Keratinocyte (primary cell): Measurements from ENCODE around the gene ADARB2. TPM values are rescaled to one million over a fixed set of nuclear protein-coding genes. Genes with fewer than 3 reads are reported as not detected.

Experiments
- DNase-seq: peaks from one replicate; pipeline ENCODE4 v3.0.0-alpha.2; 2011; ENCODE audit warnings: low read depth, missing footprints, low spot score
- FAIRE-seq: peaks from 2 replicates; lab custom pipeline; 2011; peaks lifted over from hg19 to GRCh38; lab: Jason Lieb, UNC
- H2AFZ ChIP-seq: 2 replicates; pipeline ENCODE4 v1.6.0; 2012; ENCODE audit warnings: low read length, control low read depth, inconsistent platforms; ENCODE audit not compliant: control insufficient read depth
- H3K27ac ChIP-seq: 2 replicates; pipeline ENCODE4 v1.5.1; 2011; ENCODE audit warnings: low read length; ENCODE audit not compliant: control insufficient read depth, insufficient read depth
- H3K27me3 ChIP-seq: 3 replicates; pipeline ENCODE4 v1.6.0; 2011; ENCODE audit warnings: low read length; ENCODE audit not compliant: control insufficient read depth, insufficient read depth; ENCODE audit errors: extremely low read depth
- H3K36me3 ChIP-seq, 2 experiments: 2 replicates in 1 of 2; 3 replicates in 1 of 2; pipeline ENCODE4 v1.5.1; 2011; ENCODE audit warnings: low read length in 2 of 2, mild to moderate bottlenecking in 1 of 2; ENCODE audit not compliant: control insufficient read depth in 2 of 2, insufficient read depth in 2 of 2; ENCODE audit errors: extremely low read depth in 1 of 2
- H3K4me1 ChIP-seq: 3 replicates; pipeline ENCODE4 v1.5.1; 2011; ENCODE audit warnings: low read length; ENCODE audit not compliant: control insufficient read depth, insufficient read depth; ENCODE audit errors: extremely low read depth
- H3K4me2 ChIP-seq: 3 replicates; pipeline ENCODE4 v1.6.0; 2011; ENCODE audit warnings: low read depth, low read length; ENCODE audit not compliant: control insufficient read depth, insufficient read depth; ENCODE audit errors: extremely low read depth
- H3K4me3 ChIP-seq, 3 experiments: fragments of 200-600 bp in 1 of 3; sonication (generic) in 1 of 3; 2 replicates in 2 of 3; 3 replicates in 1 of 3; pipeline ENCODE4 v1.5.1; 2011 to 2016; ENCODE audit warnings: low read length in 3 of 3, mild to moderate bottlenecking in 3 of 3, control low read depth in 2 of 3, inconsistent platforms in 1 of 3, low read depth in 1 of 3, mixed read lengths in 1 of 3, mixed run types in 1 of 3, moderate library complexity in 1 of 3; ENCODE audit not compliant: control insufficient read depth in 2 of 3, insufficient read depth in 2 of 3; ENCODE audit errors: extremely low read depth in 1 of 3
- H3K79me2 ChIP-seq: 2 replicates; pipeline ENCODE4 v1.6.0; 2012; ENCODE audit warnings: low read length; ENCODE audit not compliant: control insufficient read depth, insufficient read depth
- H3K9ac ChIP-seq: 3 replicates; pipeline ENCODE4 v1.6.0; 2011; ENCODE audit warnings: low read length; ENCODE audit not compliant: control insufficient read depth, insufficient read depth; ENCODE audit errors: extremely low read depth
- H3K9me1 ChIP-seq: 3 replicates; pipeline ENCODE4 v1.6.0; 2011; ENCODE audit warnings: low read length; ENCODE audit not compliant: control insufficient read depth, insufficient read depth; ENCODE audit errors: extremely low read depth
- H3K9me3 ChIP-seq: 2 replicates; pipeline ENCODE4 v1.5.1; 2012; ENCODE audit warnings: low read depth, low read length; ENCODE audit not compliant: control insufficient read depth
- H4K20me1 ChIP-seq: 3 replicates; pipeline ENCODE4 v1.6.0; 2011; ENCODE audit warnings: low read length; ENCODE audit not compliant: control insufficient read depth, insufficient read depth; ENCODE audit errors: extremely low read depth
- CTCF ChIP-seq, 3 experiments: IDR thresholded peaks in 1 of 3; conservative IDR thresholded peaks in 1 of 3; optimal IDR thresholded peaks in 1 of 3; 2 replicates in 2 of 3; 3 replicates in 1 of 3; pipeline versions ENCODE3 to v1.5.1; 2011; ENCODE audit warnings: low read length in 3 of 3, mild to moderate bottlenecking in 3 of 3, moderate library complexity in 2 of 3, control low read depth in 1 of 3, inconsistent platforms in 1 of 3; ENCODE audit not compliant: insufficient read depth in 2 of 3; ENCODE audit errors: extremely low read depth in 1 of 3
- EZH2 ChIP-seq: IDR thresholded peaks from one replicate; pipeline ENCODE4 v1.6.1; 2012; ENCODE audit warnings: inconsistent platforms, mild to moderate bottlenecking, low read length, moderate library complexity
- dilution Hi-C: fragments of 300-500 bp; cut with MboI; formaldehyde crosslinking; loops from one replicate; pipeline ENCODE4 v1.7.0; 2020; ENCODE audit warnings: low sequenced_read_pairs; ENCODE audit not compliant: extremely low pct_ligation_motif_present
- polyA plus RNA-seq, 5 experiments: library from polyadenylated mRNA; depleted of rRNA in 3 of 5; stranded (reverse) in 3 of 5; stranded (forward) in 1 of 5; unstranded in 1 of 5; fragments of >200 nt; gene quantifications; 1 replicate in 1 of 5; 2 replicates in 3 of 5; 3 replicates in 1 of 5; pipeline versions ENCODE4 v1.2.1 to v1.2.3, GENCODE V29; 2011 to 2012; ENCODE audit warnings: missing spikeins in 2 of 5, low read depth in 1 of 5, low replicate concordance in 1 of 5

ADARB2 gene
- polyA plus RNA-seq, 1 donor (not counting 4 experiments of a cell fraction or from before 2014, with no cell fraction given): not detected

GRCh38 chr10:1652151-1652550 is 85.2 kb downstream of the ADARB2 start:
- Histone ChIP-seq H3K4me1 (no peaks in the 10 kb centered on the region), H3K27ac (no peak overlapping the region), H3K27me3 (no peaks in the 10 kb centered on the region), H3K36me3 (no peaks in the 10 kb centered on the region), H3K9me3 (peaks cover 4% of the 10 kb centered on the region), H3K79me2 (no peaks in the 10 kb centered on the region), H3K4me2 (no peak overlapping the region), H3K9me1 (no peaks in the 10 kb centered on the region), H2AFZ (no peak overlapping the region), H3K4me3 (no peak overlapping the region), H4K20me1 (no peaks in the 10 kb centered on the region), H3K9ac (no peak overlapping the region)
- dilution Hi-C loops: no loop called here
- DNase-seq: no peak
- FAIRE-seq: no peak
- TF ChIP-seq CTCF (optimal IDR thresholded peaks at IDR 0.05 in 1 of 3, IDR thresholded peaks at IDR 0.05 in 1 of 3, conservative IDR thresholded peaks at IDR 0.05 in 1 of 3; ENCODE audit: extremely low read depth in 1 of 3, insufficient read depth in 2 of 3, low read length in 3 of 3) (no peak), EZH2 (no peak)

GRCh38 chr10:1651270-1651966 is 85.9 kb downstream of the ADARB2 start:
- no peak for FAIRE-seq
- dilution Hi-C loops: no loop called here
- H3K27me3 ChIP-seq: no peaks in the 10 kb centered on the region
- no peak overlapping the region for H3K4me3 ChIP-seq
- TF ChIP-seq CTCF (optimal IDR thresholded peaks at IDR 0.05 in 1 of 3, IDR thresholded peaks at IDR 0.05 in 1 of 3, conservative IDR thresholded peaks at IDR 0.05 in 1 of 3; ENCODE audit: extremely low read depth in 1 of 3, insufficient read depth in 2 of 3, low read length in 3 of 3): no peak
- TF ChIP-seq EZH2: no peak
- no peak overlapping the region for H2AFZ ChIP-seq
- no peak overlapping the region for H3K27ac ChIP-seq
- no peaks in the 10 kb centered on the region for H3K79me2 ChIP-seq
- no peak overlapping the region for H3K9ac ChIP-seq
- no peaks in the 10 kb centered on the region for H4K20me1 ChIP-seq
- H3K4me2 ChIP-seq: no peak overlapping the region
- no peaks in the 10 kb centered on the region for H3K36me3 ChIP-seq
- H3K9me1 ChIP-seq: no peaks in the 10 kb centered on the region
- peaks cover 4% of the 10 kb centered on the region for H3K9me3 ChIP-seq
- DNase-seq: no peak
- no peaks in the 10 kb centered on the region for H3K4me1 ChIP-seq
